Measurements from ENCODE around the gene GRIN3B.

The GRIN3B gene

DNA sequence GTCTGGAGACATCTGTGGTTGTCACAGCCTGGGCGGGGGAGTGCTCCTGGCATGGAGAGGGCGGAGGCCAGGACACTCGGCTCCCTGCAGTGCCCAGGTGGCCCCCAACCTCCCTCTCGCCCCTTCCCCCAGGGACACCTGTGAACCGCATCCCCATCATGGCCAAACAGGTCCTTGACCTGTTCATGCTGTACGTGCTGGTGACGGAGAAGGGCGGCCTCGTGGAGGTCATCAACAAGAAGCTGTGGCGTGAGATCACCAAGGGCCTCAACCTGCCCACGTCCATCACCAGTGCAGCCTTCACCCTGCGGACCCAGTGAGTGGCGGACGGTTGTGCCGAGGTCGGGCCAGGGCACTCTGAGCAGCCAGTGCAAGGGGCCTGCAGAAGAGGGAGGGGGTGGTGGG lies 36.1 kb upstream of the GRIN3B start:
- H3K4me3 ChIP-seq (ENCODE audit: low read depth, low read length), result no peak overlapping the region

DNA sequence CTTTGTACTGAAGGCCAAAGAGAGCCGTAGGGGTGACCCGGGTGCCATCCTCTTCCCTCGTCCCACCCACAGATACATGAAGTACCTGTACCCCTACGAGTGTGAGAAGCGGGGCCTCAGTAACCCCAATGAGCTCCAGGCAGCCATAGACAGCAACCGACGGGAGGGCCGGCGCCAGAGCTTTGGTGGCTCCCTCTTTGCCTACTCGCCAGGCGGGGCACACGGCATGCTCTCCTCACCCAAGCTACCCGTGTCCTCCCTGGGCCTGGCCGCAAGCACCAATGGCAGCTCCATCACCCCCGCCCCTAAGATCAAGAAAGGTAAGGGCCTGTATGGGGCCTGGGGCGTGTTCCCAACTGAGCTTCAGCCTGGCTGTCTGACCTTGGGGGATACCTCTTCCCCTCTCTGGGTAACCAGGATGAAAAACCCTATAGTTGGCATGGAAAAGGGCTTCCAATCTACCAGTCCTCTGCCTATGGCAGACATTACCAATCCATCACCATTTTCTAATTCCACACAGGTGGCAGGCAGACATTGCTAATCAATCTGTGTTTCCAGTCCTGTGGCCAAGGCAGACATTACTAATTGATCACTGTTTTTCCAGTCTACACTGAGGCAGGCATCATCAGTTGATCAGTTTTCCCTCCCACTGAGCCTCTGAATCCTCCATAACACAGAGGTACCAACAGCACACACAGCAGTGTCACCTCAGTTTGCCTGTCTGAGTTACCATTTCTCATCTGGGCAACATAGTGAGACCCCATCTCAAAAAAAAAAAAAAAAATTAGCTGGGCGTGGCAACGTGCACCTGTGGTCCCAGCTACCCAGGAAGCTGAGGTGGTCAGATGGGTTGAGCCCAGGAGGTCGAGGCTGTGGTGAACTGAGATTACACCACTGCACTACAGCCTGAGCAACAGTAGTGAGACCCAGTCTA lies 35.2 kb upstream of the GRIN3B start:
- H3K4me3 ChIP-seq (ENCODE audit: low read depth, low read length), result no peak overlapping the region

DNA sequence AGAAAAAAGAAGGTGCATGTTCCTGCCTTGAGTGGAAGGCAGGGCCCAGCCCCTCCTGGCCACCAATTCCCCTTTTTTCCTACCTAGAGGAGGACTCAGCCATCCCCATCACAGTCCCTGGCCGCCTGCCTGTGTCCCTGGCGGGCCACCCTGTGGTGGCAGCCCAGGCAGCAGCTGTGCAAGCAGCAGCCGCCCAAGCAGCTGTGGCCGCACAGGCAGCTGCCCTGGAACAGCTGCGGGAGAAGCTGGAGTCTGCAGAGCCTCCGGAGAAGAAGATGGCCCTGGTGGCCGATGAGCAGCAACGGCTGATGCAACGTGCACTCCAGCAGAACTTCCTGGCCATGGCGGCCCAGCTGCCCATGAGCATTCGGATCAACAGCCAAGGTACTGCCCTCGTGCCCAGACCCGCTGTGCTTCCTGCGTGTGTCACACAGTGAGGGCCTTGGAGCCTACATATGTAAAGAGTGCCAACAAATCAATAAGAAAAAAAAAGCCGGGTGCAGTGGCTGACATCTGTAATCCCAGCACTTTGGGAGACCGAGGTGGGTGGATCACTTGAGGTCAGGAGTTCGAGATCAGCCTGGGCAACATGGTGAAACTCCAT lies 33.6 kb upstream of the GRIN3B start:
- H3K4me3 ChIP-seq (ENCODE audit: low read depth, low read length), result no peak overlapping the region

DNA sequence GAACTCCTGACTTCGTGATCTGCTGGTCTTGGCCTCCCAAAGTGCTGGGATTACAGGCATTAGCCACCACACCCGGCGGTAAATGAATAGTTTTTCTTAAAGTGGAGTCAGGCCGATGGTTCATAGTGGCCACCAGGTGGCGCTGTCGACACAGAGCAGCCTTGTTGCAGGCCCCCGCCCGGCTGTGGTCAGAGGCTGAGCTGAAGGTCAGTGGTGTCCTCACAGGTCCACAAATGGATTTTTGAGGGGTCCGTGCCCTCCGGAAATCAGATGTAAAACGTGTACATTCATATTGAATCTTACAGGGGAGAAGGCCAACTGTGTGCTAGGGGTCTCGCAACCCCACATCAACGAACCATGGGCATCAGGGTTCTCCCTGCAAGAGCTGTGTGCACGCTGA lies 29.5 kb upstream of the GRIN3B start:
- H3K4me3 ChIP-seq (ENCODE audit: low read depth, low read length), result no peak overlapping the region

DNA sequence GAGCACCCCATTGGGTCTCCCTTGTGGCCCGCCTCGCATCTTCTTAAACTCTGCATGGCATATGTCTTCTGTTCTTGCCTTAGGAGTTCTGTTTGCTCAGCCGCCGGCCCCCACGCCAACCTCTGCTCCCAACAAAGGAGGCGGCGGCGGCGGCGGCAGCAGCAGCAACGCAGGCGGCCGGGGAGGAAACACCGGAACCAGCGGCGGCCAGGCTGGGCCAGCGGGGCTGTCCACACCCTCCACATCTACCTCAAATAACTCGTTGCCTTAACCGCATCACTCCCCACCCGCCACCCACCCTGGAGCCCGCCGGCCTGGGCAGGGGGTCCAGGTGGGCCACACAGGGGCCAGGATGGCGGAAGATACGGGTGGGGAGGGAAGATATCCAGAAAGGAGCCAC lies 28.4 kb upstream of the GRIN3B start:
- no peak overlapping the region for H3K4me3 ChIP-seq (ENCODE audit: low read depth, low read length)

DNA sequence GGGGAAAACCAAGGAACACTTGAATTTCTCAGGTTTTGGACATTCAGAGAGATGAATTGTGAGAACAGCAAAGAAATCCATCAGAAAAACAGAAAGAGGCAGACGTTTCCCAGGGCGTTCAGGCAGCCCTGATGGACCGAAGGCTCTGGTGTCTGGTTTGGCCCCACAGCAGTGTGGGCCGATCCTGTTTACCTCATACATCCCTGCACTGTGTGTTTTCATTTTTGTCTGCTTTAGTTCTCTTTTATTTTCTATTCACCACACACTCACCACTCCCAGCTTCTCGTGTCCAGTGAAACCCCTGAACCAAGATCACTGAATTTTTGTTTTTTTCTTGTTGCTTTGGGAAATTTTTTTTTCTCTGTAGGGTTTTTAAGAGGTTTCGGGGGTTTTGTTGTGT lies 27.9 kb upstream of the GRIN3B start:
- no peak overlapping the region for H3K4me3 ChIP-seq (ENCODE audit: low read depth, low read length)

DNA sequence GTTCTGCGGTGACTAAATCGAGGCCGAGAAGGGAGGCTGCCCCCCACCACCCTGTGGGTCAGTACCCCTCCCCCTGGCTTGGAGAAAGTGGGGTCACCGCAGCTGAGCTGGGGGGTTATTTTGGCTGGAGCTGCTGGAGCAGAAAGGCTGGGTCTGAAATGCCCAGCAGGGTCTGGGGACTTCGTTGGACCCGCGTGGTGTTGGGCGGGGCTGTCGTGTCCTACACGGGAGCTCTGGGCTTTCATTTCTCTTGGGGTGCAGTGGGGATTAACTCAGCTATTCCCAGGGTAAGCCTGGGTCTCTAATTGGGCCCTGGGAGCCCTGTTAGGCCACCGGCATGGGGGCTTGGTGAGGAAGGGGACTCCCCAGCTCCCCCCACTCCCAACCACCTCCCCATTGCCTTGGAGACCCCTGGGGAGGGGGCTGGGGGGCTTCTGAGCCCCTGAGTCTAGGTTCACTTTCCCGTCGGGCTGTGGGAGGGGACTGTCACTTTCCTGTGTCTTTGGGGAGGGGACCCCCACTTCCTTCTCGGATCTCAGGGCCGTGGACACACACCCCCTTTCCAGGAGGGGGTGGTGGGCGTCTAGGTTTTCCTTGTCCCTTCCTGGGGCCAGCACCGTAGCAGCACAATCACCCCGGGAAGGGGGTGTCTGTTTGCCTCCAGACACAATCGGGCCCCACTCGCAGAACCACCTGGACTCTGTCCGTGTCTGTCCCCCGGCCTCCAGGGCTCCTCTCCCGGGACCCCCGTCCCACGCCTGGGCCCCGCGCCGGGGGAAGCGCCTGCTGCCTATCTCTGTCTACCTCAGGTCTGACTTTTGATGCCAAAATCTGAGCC lies 26.3 kb upstream of the GRIN3B start:
- H3K4me3 ChIP-seq (ENCODE audit: low read depth, low read length), result no peak overlapping the region

DNA sequence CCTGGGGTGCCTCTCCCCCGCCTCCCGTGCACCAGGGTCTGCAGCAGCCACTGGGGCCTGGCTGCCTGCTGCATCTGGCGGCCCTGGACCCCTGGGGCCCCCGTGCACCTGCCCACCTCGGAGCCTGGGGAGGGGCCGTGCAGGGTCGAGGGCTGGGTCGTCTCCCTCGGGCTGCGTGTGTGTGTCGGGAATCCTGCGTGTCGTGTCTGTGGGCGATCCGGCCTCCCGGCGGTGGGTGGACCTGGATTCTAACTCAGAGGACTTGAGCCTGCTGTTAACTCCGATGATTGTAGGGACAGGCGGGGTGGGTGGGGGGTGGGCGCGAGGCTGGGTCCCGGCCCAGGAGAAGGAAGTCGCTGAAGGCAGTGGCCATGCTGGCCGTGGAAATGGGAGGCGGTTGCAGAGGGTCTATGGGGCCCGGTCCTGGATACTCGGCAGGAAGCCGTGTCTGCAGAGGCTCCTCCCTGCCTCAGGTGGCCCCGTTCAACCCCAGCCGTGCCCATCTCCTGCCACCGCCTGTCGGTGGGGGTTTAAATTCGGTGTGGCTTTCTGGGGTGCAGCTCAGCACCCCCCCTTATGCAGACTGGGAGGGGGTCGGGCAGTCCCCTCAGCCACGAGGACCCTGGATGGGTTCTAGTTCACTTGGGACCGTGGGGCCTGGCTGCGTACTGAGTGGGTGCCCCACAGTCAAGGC lies 25.5 kb upstream of the GRIN3B start:
- H3K4me3 ChIP-seq (ENCODE audit: low read depth, low read length), result no peak overlapping the region

DNA sequence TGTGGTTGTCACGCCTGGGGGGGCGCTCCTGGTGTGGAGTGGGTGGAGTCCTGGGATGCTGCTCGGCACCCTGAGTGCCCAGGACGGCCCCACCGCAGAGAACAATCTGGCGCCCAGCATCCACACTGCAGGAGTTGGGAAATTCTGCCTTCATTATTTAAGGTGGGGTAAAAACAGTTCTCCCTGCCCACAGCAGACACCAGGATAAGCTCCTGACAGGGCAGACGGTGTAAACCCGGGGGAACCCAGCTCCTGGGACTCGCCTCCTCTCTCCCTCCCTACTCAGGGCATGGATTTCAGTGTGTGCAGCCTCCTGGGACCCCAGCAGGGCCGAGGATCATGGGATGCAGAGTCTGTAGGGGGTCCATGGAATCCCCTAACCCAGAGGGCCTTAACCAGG lies 23.7 kb upstream of the GRIN3B start:
- H3K4me3 ChIP-seq (ENCODE audit: low read depth, low read length), result no peak overlapping the region

DNA sequence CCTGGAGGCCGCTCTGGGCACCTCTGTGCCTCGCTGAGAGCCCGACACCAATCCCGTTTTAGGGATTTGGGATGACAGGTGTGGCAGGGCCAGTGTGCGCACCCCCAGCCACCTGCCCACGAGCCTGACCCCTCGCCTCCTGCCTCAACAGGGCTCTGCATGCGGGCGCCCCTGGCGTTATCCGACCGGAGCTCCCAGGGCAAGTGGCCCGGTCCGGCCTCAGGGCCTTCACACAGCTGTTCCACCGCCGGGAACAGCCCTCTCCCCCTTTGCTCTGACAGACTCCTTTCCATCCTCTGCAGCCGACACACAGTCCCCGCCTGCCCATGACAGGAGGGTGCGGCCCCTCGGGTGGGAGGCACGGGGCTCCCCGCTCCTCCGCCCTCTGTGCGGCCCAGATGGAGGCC lies 23.2 kb upstream of the GRIN3B start:
- no peak overlapping the region for H3K4me3 ChIP-seq (ENCODE audit: low read depth, low read length)

DNA sequence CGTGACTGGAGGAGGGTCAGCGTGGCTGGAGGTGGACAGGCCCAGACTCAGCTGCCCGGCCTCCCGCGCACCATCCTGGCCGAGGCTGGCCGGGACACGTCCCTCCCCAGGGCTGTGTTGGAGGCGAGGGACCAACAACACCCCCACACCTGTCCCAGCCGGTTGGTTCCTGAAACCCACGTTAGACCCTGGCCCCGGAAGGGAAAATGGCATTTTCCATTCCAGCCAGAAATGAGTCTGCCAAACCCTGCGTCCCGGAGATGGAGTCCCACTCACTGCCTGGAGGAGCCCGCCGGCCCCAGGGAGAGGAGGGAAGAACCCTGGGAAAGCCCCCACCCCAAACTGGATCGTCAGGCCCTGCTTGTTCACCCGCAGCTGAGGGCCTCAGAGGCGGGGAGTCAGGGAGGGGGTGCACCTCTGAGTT lies 20.9 kb upstream of the GRIN3B start:
- no peak overlapping the region for H3K4me3 ChIP-seq (ENCODE audit: low read depth, low read length)

DNA sequence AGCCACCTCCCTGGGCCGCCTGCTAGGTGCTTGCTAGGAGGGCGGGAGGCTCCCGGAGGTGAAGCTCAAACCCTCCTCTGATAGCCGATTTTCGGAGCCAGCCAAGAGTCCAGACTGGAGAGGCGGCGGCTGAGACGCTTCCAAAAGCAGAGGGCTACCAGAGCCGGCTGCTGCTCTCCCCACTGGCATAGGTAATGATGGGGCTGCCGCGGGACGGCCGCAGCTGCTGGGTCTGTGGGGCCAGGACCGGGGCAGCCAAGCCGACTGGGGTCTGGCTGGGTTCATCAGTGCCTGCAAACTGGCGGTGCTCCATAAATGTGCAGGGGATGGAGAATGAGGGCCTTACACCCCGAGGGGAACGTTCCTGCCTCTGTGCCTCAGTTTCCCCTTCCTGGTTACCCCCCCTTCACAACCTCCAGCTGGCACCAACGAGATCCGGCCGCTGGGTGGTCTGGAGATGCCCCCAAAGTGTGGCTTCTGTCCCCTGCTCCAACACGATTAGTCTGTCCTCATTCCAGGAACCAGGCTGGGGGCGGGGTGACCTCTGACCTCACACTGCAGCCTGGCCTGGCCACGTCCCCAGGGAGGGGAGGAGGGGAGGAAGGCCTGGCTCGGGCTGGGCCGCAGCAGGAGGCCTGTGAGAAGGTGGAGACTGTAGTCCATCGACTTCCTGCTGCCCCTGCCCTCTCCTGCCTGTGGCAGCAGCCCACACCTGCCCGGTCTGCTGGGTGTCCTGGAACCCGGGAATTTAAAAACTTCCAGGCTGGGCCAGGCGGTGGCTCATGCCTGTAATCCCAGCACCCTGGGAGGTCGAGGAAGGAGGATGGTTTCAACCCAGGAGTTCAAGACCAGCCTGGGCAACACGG lies 19.9 kb upstream of the GRIN3B start:
- H3K4me3 ChIP-seq (ENCODE audit: low read depth, low read length), result no peak overlapping the region

DNA sequence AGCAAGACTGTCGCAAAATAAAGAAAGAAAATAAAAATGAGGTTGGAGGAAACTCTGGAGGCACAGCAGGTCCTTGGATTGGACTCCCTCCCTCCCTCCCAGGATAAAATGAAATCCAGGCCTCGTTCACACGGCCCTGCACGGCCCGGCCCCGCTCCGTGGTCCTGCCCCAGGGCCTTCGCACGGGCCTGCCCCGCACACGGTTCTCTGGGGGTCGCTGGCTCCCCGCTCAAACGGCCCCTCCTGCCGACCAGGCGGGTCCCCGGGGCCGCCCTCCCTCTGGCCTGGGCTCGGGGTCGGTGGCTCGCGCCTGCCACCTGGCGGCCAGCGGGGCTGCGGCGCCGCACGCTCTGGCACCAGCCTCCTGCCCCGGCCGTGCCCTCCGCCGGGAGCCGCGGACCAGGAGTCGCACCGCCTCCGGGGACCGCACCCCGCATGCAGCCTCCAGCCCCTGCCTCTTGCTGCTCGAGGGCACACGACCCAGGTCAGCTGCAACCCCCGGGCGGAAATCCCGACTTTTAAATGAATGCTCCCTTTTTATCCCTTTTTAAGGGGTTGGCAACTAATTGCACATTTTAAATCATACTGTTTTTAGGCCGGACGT lies 17.6 kb upstream of the GRIN3B start:
- no peak overlapping the region for H3K4me3 ChIP-seq (ENCODE audit: low read depth, low read length)

DNA sequence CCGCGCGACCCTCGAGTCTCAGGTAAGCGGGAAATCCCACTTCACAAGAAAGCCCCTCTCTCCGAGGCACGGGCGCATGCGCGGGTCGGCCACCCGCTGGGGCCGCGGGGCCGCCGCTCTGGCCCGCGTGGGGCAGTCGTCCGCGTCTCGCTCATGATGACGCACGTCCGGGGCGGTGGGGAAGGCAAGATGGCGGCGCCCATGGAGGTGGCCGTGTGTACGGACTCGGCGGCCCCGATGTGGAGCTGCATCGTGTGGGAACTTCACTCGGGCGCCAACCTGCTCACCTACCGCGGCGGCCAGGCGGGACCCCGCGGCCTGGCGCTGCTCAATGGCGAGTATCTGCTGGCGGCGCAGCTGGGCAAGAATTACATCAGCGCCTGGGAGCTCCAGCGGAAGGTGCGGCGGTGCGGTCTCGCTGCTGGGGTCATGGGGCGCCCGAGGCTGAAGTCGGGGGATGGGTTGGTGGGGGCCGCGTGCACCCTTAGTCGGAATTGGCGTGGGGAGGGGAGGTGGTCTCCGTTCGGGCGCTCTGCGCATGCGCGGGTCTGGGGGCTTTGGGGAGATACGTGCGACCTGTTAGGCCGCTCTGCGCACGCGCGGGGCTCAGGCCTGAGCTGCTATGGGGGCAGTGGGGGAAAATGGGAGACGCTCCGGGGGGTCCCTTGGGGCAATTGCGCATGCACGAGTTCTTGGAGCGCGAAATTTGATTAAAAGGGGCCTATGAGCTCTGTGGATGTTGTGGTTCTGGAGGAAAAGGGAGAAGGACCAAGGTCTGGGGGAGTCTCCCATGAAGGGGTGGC lies 15.9 kb upstream of the GRIN3B start, which contains the start of gene WDR18:
WDR18 (plus strand) TSS at position 181 of the 803 bp plus-strand sequence; CDS start at position 190, 9 bp downstream.
- peak within 1 kb of the TSS; percentile 97 for H3K4me3 ChIP-seq (ENCODE audit: low read depth, low read length)

DNA sequence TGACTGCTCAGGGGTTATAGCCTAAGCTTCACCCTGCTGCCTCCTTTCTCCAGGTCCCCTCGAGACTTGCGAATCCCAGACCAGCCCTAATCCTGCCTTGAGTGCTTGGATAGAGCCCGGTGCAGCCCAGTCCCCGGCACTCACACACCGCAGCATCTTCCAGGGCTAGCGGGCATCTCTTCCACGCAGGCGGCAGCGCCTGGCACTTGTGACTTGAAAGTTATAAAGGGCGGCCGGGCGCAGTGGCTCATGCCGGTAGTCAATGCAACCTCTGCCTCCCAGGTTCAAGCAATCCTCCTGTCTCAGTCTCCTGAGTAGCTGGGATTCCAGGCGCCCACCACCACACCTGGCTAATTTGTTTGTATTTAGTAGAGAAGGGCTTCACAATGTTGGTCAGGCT lies 14.1 kb upstream of the GRIN3B start:
- no peak overlapping the region for H3K4me3 ChIP-seq (ENCODE audit: low read depth, low read length)

DNA sequence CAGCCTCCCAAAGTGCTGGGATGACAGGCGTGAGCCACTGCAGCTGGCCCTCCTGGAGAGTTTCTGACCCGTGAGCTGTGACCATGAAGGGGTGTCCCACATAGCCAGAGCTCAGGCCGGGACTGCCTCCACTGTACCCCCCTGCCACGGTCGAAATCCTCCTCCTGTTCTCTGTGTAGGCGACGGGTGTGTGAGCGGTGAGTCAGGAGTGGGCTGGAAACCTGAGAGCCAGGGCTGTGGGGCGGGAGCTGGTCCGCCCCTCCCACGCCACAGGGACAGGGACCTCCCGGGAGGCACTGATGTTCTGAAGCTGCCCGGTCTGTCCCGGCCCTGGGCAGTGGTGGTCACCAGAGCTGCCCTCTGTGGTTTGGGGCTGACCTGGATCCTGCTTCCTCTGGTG lies 12.1 kb upstream of the GRIN3B start:
- no peak overlapping the region for H3K4me3 ChIP-seq (ENCODE audit: low read depth, low read length)

DNA sequence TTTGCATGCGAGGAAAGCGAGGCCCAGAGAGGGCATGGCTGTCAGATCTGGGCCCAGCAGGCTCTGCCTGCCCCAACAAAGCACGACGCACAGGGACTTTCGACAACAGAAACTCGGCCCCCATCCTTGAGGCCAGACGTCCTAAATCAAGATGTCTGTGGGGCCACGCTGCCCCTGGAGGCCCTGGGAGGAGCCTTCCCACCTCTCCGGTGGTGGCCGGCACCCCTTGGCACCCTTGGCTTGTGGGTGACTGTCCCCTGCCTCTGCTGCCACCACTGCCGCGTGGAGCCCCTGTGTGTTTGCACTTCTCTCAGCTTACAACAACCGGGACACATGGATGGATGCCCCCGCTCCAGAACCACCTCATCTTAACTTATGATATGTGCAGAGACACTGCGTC lies 11.7 kb upstream of the GRIN3B start:
- H3K4me3 ChIP-seq (ENCODE audit: low read depth, low read length), result no peak overlapping the region

DNA sequence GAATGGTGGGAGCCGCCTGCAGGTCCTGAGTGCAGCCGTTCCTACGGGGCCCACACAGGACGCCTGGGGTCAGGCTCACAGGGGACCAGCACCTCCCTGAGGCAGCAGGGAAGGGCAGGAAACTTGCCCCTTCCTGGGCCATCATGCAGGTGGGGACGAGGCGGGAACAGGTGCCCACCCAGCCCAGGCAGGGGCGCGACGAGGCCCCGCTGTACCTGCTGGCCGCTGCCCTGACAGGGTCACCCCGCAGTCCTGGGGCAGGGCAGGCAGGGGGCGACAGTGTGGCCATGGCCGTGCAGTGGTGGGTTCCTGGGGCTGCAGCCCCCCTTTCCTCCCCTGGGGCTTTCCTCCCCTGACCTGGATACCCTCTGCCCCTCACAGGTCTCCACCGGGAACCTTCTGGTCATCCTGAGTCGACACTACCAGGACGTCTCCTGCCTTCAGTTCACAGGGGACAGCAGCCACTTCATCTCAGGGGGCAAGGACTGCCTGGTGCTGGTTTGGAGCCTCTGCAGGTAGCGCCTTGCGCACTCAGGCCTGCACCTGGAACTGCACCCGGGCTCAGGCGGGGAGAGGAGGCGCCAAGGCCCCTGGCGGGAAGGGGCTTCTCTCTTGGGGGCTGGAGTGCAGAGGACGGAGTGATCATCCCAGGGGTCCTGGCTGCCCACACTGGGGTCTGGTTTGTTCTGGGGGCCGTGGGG lies 10.7 kb upstream of the GRIN3B start:
- H3K4me3 ChIP-seq (ENCODE audit: low read depth, low read length), result no peak overlapping the region
